SK-N-SH (cell line): ENCODE data around the gene OR10G3. TPM values are rescaled to one million over a fixed set of nuclear protein-coding genes. Genes with fewer than 3 reads are reported as not detected.

Source experiments
- CTCF ChIA-PET: fragments of 300-600, 350-600 bp; formaldehyde crosslinking; extraction: SDS; loops from one replicate; lab custom pipeline; 2021; lab: Yijun Ruan, JAX
- POLR2A ChIA-PET: fragments of 350-600 bp; sonication (Branson Sonifier 250); formaldehyde crosslinking; extraction: SDS; loops from one replicate; lab custom pipeline; 2020; ENCODE audit warnings: antibody characterized with exemption, inconsistent platforms; lab: Yijun Ruan, JAX
- DNase-seq: peaks from one replicate; pipeline ENCODE4 v3.0.0; 2012
- H2AFZ ChIP-seq: fragments of 200-600 bp; sonication (generic); 2 replicates; pipeline ENCODE4 v1.8.1; 2016; ENCODE audit warnings: antibody characterized with exemption, mild to moderate bottlenecking, low read depth
- H3F3A ChIP-seq: fragments of 200-600 bp; sonication (generic); replicated peaks from 2 replicates; pipeline ENCODE3; 2016; ENCODE audit warnings: antibody characterized with exemption, mild to moderate bottlenecking; ENCODE audit not compliant: insufficient read depth
- H3K27ac ChIP-seq, 2 experiments: fragments of 200-500 bp in 1 of 2; fragments of 200-600 bp in 1 of 2; sonication (Bioruptor generic) in 1 of 2; sonication (generic), shearing (Covaris generic) in 1 of 2; 2 replicates each; pipeline versions ENCODE4 v1.5.1 to v1.6.1; 2014 to 2016; ENCODE audit warnings: low read depth in 2 of 2, inconsistent platforms in 1 of 2, low read length in 1 of 2, mild to moderate bottlenecking in 1 of 2, mixed read lengths in 1 of 2
- H3K27me3 ChIP-seq: fragments of 200-600 bp; sonication (generic), shearing (Covaris generic); 2 replicates; pipeline ENCODE4 v1.6.1; 2016; ENCODE audit warnings: mixed run types; ENCODE audit not compliant: insufficient read depth
- H3K36me3 ChIP-seq, 2 experiments: fragments of 200-500 bp in 1 of 2; fragments of 200-600 bp in 1 of 2; sonication (Bioruptor generic) in 1 of 2; sonication (generic) in 1 of 2; replicated peaks in 1 of 2; 2 replicates each; pipeline versions ENCODE3 to v1.5.1; 2014 to 2016; ENCODE audit warnings: low read length in 1 of 2, mild to moderate bottlenecking in 1 of 2; ENCODE audit not compliant: insufficient read depth in 2 of 2, control insufficient read depth in 1 of 2
- H3K4me1 ChIP-seq, 2 experiments: fragments of 200-500 bp in 1 of 2; fragments of 200-600 bp in 1 of 2; sonication (Bioruptor generic) in 1 of 2; sonication (generic), shearing (Covaris generic) in 1 of 2; 2 replicates each; pipeline versions ENCODE4 v1.5.1 to v1.6.1; 2014 to 2016; ENCODE audit warnings: low read depth in 1 of 2, low read length in 1 of 2, mixed run types in 1 of 2; ENCODE audit not compliant: insufficient read depth in 2 of 2, control insufficient read depth in 1 of 2
- H3K4me2 ChIP-seq: fragments of 200-600 bp; sonication (generic), shearing (Covaris generic); 2 replicates; pipeline ENCODE4 v1.6.1; 2017; ENCODE audit warnings: mixed run types
- H3K4me3 ChIP-seq, 2 experiments: fragments of 200-500 bp in 1 of 2; fragments of 200-600 bp in 1 of 2; sonication (Bioruptor generic) in 1 of 2; sonication (generic), shearing (Covaris generic) in 1 of 2; 2 replicates each; pipeline versions ENCODE4 v1.5.1 to v1.8.1; 2014 to 2016; ENCODE audit warnings: low read depth in 2 of 2, inconsistent platforms in 1 of 2, low read length in 1 of 2, mild to moderate bottlenecking in 1 of 2, mixed read lengths in 1 of 2, moderate library complexity in 1 of 2
- H3K79me2 ChIP-seq: fragments of 200-600 bp; sonication (generic); 2 replicates; pipeline ENCODE4 v1.8.1; 2017; ENCODE audit warnings: mild to moderate bottlenecking; ENCODE audit not compliant: insufficient read depth
- H3K9ac ChIP-seq: fragments of 200-600 bp; sonication (generic); 2 replicates; pipeline ENCODE4 v1.6.1; 2017; ENCODE audit warnings: mixed run types
- H3K9me2 ChIP-seq: fragments of 200-600 bp; sonication (generic); 2 replicates; pipeline ENCODE4 v1.6.1; 2017; ENCODE audit warnings: mixed run types
- H3K9me3 ChIP-seq: fragments of 200-600 bp; sonication (generic); 2 replicates; pipeline ENCODE4 v1.6.1; 2017; ENCODE audit warnings: mixed run types, mild to moderate bottlenecking, moderate library complexity
- H4K20me1 ChIP-seq: fragments of 200-600 bp; sonication (generic); 2 replicates; pipeline ENCODE4 v1.6.1; 2017; ENCODE audit warnings: mild to moderate bottlenecking, mixed run types; ENCODE audit not compliant: insufficient read depth
- CHD2 ChIP-seq: fragments of 150-350 bp; IDR thresholded peaks from 2 replicates; pipeline ENCODE4 v1.6.1; 2018; ENCODE audit warnings: low read length; ENCODE audit not compliant: partially characterized antibody
- ELF1 ChIP-seq: IDR thresholded peaks from 2 replicates; pipeline ENCODE4 v1.4.0; 2012
- EP300 ChIP-seq, 2 experiments: IDR thresholded peaks; 2 replicates each; pipeline versions ENCODE4 v1.4.0 to v1.6.1; 2012; ENCODE audit warnings: borderline replicate concordance in 1 of 2, low read depth in 1 of 2, low read length in 1 of 2
- EZH2phosphoT487 ChIP-seq: fragments of 200-600 bp; sonication (generic); IDR thresholded peaks from 2 replicates; pipeline ENCODE4 v1.6.1; 2017; ENCODE audit warnings: low read depth, mixed run types, mild to moderate bottlenecking, antibody characterized with exemption, moderate library complexity, borderline replicate concordance
- GABPA ChIP-seq: IDR thresholded peaks from 2 replicates; pipeline ENCODE4 v1.4.0; 2012; ENCODE audit warnings: low read depth, mild to moderate bottlenecking
- JUND ChIP-seq: IDR thresholded peaks from 2 replicates; pipeline ENCODE4 v1.4.0; 2012
- MXI1 ChIP-seq: IDR thresholded peaks from 2 replicates; pipeline ENCODE4 v1.6.1; 2012; ENCODE audit warnings: mild to moderate bottlenecking, low read depth, low read length, improper control_type of control experiment
- NFIC ChIP-seq: IDR thresholded peaks from 2 replicates; pipeline ENCODE4 v1.4.0; 2012; ENCODE audit warnings: borderline replicate concordance
- NRF1 ChIP-seq: IDR thresholded peaks from 2 replicates; pipeline ENCODE4 v1.6.1; 2012; ENCODE audit warnings: low read depth, mild to moderate bottlenecking, low read length
- POLR2AphosphoS5 ChIP-seq: IDR thresholded peaks from 2 replicates; pipeline ENCODE4 v1.6.1; 2012; ENCODE audit warnings: low read depth, low read length
- RAD21 ChIP-seq: IDR thresholded peaks from 2 replicates; pipeline ENCODE4 v1.6.1; 2012; ENCODE audit warnings: mild to moderate bottlenecking, low read length
- RCOR1 ChIP-seq: fragments of 150-350 bp; IDR thresholded peaks from 2 replicates; pipeline ENCODE4 v1.6.1; 2017; ENCODE audit warnings: antibody characterized with exemption, low read length
- RXRA ChIP-seq: IDR thresholded peaks from 2 replicates; pipeline ENCODE4 v1.4.0; 2012; ENCODE audit warnings: low read depth, mild to moderate bottlenecking, borderline replicate concordance
- TCF12 ChIP-seq: IDR thresholded peaks from 2 replicates; pipeline ENCODE4 v1.4.0; 2012
- YY1 ChIP-seq: IDR thresholded peaks from 2 replicates; pipeline ENCODE4 v1.4.0; 2012; ENCODE audit warnings: low read depth, mild to moderate bottlenecking
- WGBS: methylation state at CpG from one replicate; pipeline ENCODE4 v1.1.6; 2017; ENCODE audit warnings: low lambda C conversion rate; 5-methylcytosine and 5-hydroxymethylcytosine counted together
- polyA plus RNA-seq, 3 experiments: library from polyadenylated mRNA; depleted of rRNA; stranded (reverse); fragments of >200 nt; gene quantifications; 2 replicates each; pipeline ENCODE4 v1.2.3, GENCODE V29; 2012
- TF ChIP-seq, protein P1 (sequence below): IDR thresholded peaks from 2 replicates; pipeline ENCODE4 v1.4.0; 2012; ENCODE audit warnings: low read depth
- TF ChIP-seq, protein P2 (sequence below): IDR thresholded peaks from 2 replicates; pipeline ENCODE4 v1.4.0; 2012; ENCODE audit warnings: low read depth, borderline replicate concordance
- TF ChIP-seq, protein P3 (sequence below): IDR thresholded peaks from 2 replicates; pipeline ENCODE4 v1.4.0; 2012; ENCODE audit warnings: low read depth, borderline replicate concordance

The OR10G3 gene
- polyA plus RNA-seq, 1 of the 3 experiments (the other 2 are of a cell fraction) = not detected

DNA sequence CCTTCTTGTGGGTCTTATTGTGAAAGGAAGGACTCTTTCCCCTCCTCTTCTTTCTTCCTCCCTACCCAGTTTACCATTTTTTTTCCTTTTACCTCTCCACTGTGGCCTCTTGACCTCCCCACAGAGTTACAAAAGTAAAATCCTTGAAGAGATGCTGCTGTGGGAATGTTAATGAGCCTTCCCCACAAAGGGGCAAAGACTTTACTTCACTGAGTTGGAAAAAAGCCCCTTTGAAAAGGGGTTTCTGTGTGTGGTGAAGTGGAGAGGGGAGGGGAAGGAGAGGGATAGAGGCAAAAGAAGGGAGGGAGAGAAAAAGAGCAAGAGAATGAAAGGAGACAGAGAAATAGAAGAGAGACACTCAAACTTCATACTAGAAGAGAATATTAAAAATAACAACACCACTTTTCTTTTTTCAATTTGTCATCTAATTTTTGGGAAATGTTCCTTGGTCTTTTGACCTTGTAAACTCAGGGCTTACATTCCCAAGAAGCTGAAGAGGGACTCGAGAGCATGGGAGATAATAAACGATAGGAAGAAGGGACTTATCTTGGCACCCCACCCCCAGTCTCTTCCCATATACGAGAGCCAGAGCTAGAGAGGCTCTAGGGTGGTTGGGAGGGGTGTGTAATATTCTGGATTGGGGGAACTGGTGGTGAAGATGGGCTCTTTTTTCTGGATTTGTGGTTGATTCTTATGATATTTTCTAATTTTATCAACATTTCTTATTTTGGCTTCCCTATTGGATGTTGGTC lies 40.5 kb downstream of the OR10G3 start:
- no peak overlapping the region for H2AFZ ChIP-seq
- TF ChIP-seq NRF1 (no peak), EZH2phosphoT487 (no peak), RAD21 (no peak), CHD2 (no peak), MXI1 (no peak), ELF1 (no peak), RXRA (no peak), TCF12 (no peak), YY1 (no peak), JUND (no peak), EP300 (IDR thresholded peaks at IDR 0.05; ENCODE audit: borderline replicate concordance in 1 of 2, low read depth in 1 of 2, low read length in 1 of 2) (no peak), RCOR1 (no peak), POLR2AphosphoS5 (no peak), NFIC (no peak), GABPA (no peak)
- TF ChIP-seq, protein P1, sequence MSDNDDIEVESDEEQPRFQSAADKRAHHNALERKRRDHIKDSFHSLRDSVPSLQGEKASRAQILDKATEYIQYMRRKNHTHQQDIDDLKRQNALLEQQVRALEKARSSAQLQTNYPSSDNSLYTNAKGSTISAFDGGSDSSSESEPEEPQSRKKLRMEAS = no peak
- TF ChIP-seq, protein P2, sequence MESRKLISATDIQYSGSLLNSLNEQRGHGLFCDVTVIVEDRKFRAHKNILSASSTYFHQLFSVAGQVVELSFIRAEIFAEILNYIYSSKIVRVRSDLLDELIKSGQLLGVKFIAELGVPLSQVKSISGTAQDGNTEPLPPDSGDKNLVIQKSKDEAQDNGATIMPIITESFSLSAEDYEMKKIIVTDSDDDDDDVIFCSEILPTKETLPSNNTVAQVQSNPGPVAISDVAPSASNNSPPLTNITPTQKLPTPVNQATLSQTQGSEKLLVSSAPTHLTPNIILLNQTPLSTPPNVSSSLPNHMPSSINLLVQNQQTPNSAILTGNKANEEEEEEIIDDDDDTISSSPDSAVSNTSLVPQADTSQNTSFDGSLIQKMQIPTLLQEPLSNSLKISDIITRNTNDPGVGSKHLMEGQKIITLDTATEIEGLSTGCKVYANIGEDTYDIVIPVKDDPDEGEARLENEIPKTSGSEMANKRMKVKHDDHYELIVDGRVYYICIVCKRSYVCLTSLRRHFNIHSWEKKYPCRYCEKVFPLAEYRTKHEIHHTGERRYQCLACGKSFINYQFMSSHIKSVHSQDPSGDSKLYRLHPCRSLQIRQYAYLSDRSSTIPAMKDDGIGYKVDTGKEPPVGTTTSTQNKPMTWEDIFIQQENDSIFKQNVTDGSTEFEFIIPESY = no peak
- TF ChIP-seq, protein P3, sequence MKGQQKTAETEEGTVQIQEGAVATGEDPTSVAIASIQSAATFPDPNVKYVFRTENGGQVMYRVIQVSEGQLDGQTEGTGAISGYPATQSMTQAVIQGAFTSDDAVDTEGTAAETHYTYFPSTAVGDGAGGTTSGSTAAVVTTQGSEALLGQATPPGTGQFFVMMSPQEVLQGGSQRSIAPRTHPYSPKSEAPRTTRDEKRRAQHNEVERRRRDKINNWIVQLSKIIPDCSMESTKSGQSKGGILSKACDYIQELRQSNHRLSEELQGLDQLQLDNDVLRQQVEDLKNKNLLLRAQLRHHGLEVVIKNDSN = no peak
- H3K9me2 ChIP-seq = no peaks in the 10 kb centered on the region
- no peak overlapping the region for H3K27ac ChIP-seq
- no peaks in the 10 kb centered on the region for H4K20me1 ChIP-seq
- no peak overlapping the region for H3K4me3 ChIP-seq
- WGBS = 19% methylated on average over 3 of the region's 3 CpGs
- H3F3A ChIP-seq = no peaks in the 10 kb centered on the region
- H3K4me2 ChIP-seq = no peak overlapping the region
- H3K79me2 ChIP-seq = no peaks in the 10 kb centered on the region
- H3K27me3 ChIP-seq = peaks cover 28% of the 10 kb centered on the region
- H3K9ac ChIP-seq = no peak overlapping the region
- ChIA-PET CTCF (no interaction called here), POLR2A (no interaction called here)
- no peaks in the 10 kb centered on the region for H3K36me3 ChIP-seq
- H3K9me3 ChIP-seq = no peaks in the 10 kb centered on the region
- no peak for DNase-seq
- H3K4me1 ChIP-seq = peaks cover 0 to 8% of the 10 kb centered on the region in 2 experiments; a peak in 2 of 4 replicates
